Inferior parietal cortex (tissue), 1 donor: ENCODE measurements around the gene AHCTF1.

Source experiments
- DNase-seq: peaks from one replicate; pipeline ENCODE4 v3.0.0-alpha.2; 2016; ENCODE audit errors: extremely low spot score

The AHCTF1 gene

GRCh38 chr1:246798606-246799496 is 132.9 kb downstream of the AHCTF1 start:
- DNase-seq: no peak

- no peak for DNase-seq
These were observed 133.6 kb downstream of the AHCTF1 start for GRCh38 chr1:246798107-246798506.

- DNase-seq: no peak
These were observed 134.2 kb downstream of the AHCTF1 start for GRCh38 chr1:246797597-246797996.

- no peak for DNase-seq
These were observed 134.6 kb downstream of the AHCTF1 start for GRCh38 chr1:246797157-246797556.

- no peak for DNase-seq
These were observed 135.6 kb downstream of the AHCTF1 start for GRCh38 chr1:246795906-246796694.

GRCh38 chr1:246794828-246795671 is 136.7 kb downstream of the AHCTF1 start:
- DNase-seq: no peak

GRCh38 chr1:246794048-246794827 is 137.5 kb downstream of the AHCTF1 start:
- DNase-seq: no peak

- DNase-seq: no peak
These were observed 138.3 kb downstream of the AHCTF1 start for GRCh38 chr1:246793356-246793896.

- no peak for DNase-seq
These were observed 139.1 kb downstream of the AHCTF1 start for GRCh38 chr1:246792603-246793002.

GRCh38 chr1:246791303-246791918 is 140.3 kb downstream of the AHCTF1 start:
- DNase-seq: no peak

- no peak for DNase-seq
These were observed 140.9 kb downstream of the AHCTF1 start for GRCh38 chr1:246790833-246791232.

GRCh38 chr1:246790364-246790763 is 141.4 kb downstream of the AHCTF1 start:
- no peak for DNase-seq

GRCh38 chr1:246789454-246790339 is 142.1 kb downstream of the AHCTF1 start:
- no peak for DNase-seq
